SIG-M5 treated with dmso at 0.1 percent for 504 hours (cell line): ENCODE data around the gene GPR78.
"Not testable (repeated sequence)": the region's sequence is repeated elsewhere in the genome, so short reads cannot be mapped to it uniquely, and the experiment has no call there.

Experiments used
- DNase-seq: peaks from one replicate; lab custom pipeline; 2025; ENCODE audit not compliant: unreplicated experiment; lab: John Stamatoyannopoulos, UW

GPR78 gene

GRCh38 chr4:8560265-8561047 lies 19.7 kb upstream of the GPR78 start:
- no peak for DNase-seq

- DNase-seq = no peak
These were observed 15.6 kb upstream of the GPR78 start for GRCh38 chr4:8564595-8564994.

- DNase-seq = no peak
These were observed 12.0 kb upstream of the GPR78 start for GRCh38 chr4:8568068-8568668.

- no peak for DNase-seq
These were observed 10.0 kb upstream of the GPR78 start for GRCh38 chr4:8570201-8570600.

- DNase-seq = no peak
These were observed 8.2 kb upstream of the GPR78 start for GRCh38 chr4:8571702-8572685.

- no peak for DNase-seq
These were observed 6.9 kb upstream of the GPR78 start for GRCh38 chr4:8573266-8573665.

GRCh38 chr4:8574796-8575370 lies 5.3 kb upstream of the GPR78 start:
- DNase-seq = no peak

- DNase-seq = no peak
These were observed 4.7 kb upstream of the GPR78 start for GRCh38 chr4:8575457-8575856.

- DNase-seq = not testable (repeated sequence)
These were observed 3.6 kb upstream of the GPR78 start for GRCh38 chr4:8576591-8576990.

GRCh38 chr4:8577046-8577445 lies 3.1 kb upstream of the GPR78 start:
- DNase-seq = no peak

GRCh38 chr4:8577972-8578371 lies 2.2 kb upstream of the GPR78 start:
- DNase-seq = no peak

- DNase-seq = no peak
These were observed 1.5 kb upstream of the GPR78 start for GRCh38 chr4:8578717-8579116.

- no peak for DNase-seq
These were observed 469 bp upstream of the GPR78 start for GRCh38 chr4:8579526-8580320.

GRCh38 chr4:8581094-8581861 lies 1.1 kb downstream of the GPR78 start:
- no peak for DNase-seq

GRCh38 chr4:8582016-8582415 lies 1.8 kb downstream of the GPR78 start:
- no peak for DNase-seq

- DNase-seq = no peak
These were observed 2.2 kb downstream of the GPR78 start for GRCh38 chr4:8582436-8582835.

GRCh38 chr4:8582941-8583654 lies 2.9 kb downstream of the GPR78 start:
- DNase-seq = no peak

GRCh38 chr4:8583655-8584025 lies 3.4 kb downstream of the GPR78 start:
- no peak for DNase-seq

- DNase-seq = no peak
These were observed 5.0 kb downstream of the GPR78 start for GRCh38 chr4:8585186-8585585.
